Stomach (tissue), 9 donors: ENCODE measurements around the gene NPL. TPM values are rescaled to one million over a fixed set of nuclear protein-coding genes. Genes with fewer than 3 reads are reported as not detected.

Experiments used
- DNase-seq, 2 donors: peaks; one replicate each; pipeline versions ENCODE4 v3.0.0 to v3.0.0-alpha.2; 2013 to 2019
- H3K27ac ChIP-seq, 5 donors: fragments of 200-600 bp in 4 of 5; sonication (generic) in 4 of 5; one replicate each; pipeline ENCODE4 v1.5.1; 2013 to 2019; ENCODE audit warnings: mild to moderate bottlenecking in 1 of 5, moderate library complexity in 1 of 5
- H3K27me3 ChIP-seq, 3 donors: fragments of 200-600 bp; sonication (generic); one replicate each; pipeline ENCODE4 v1.5.1; 2017 to 2019; ENCODE audit warnings: mixed run types in 1 of 3
- H3K36me3 ChIP-seq, 4 donors: fragments of 200-600 bp; sonication (generic); 1 replicate in 3 of 4; 2 replicates in 1 of 4; pipeline ENCODE4 v1.5.1; 2016 to 2019
- H3K4me1 ChIP-seq, 4 donors: fragments of 200-600 bp; sonication (generic); one replicate each; pipeline ENCODE4 v1.5.1; 2016 to 2019
- H3K4me3 ChIP-seq, 4 donors: fragments of 200-600 bp; sonication (generic) in 3 of 4; one replicate each; pipeline ENCODE4 v1.5.1; 2016 to 2019; ENCODE audit warnings: mild to moderate bottlenecking in 1 of 4
- H3K9me3 ChIP-seq, 4 donors: fragments of 200-600 bp; sonication (generic); one replicate each; pipeline ENCODE4 v1.5.1; 2016 to 2019
- EP300 ChIP-seq: sonication (generic); formaldehyde crosslinking; IDR thresholded peaks from one replicate; pipeline ENCODE4 v1.6.1; 2017; ENCODE audit warnings: antibody characterized with exemption
- POLR2A ChIP-seq, 4 donors: fragments of 450-650 bp; IDR thresholded peaks; one replicate each; pipeline ENCODE4 v1.6.1; 2016; ENCODE audit warnings: antibody characterized with exemption in 4 of 4, control low read depth in 2 of 4, mild to moderate bottlenecking in 1 of 4, moderate library complexity in 1 of 4
- POLR2AphosphoS5 ChIP-seq, 3 donors: sonication (generic); formaldehyde crosslinking; IDR thresholded peaks; one replicate each; pipeline ENCODE4 v1.6.1; 2016; ENCODE audit warnings: antibody characterized with exemption in 3 of 3
- WGBS, 5 donors: extraction: QIAGEN DNeasy Blood & Tissue Kit in 3 of 5; methylation state at CpG; one replicate each; pipeline versions ENCODE4 v1.1.5 to v1.1.7; 2013 to 2018; 5-methylcytosine and 5-hydroxymethylcytosine counted together
- intact Hi-C: fragments of 100-400 bp; cut with DNase I; formaldehyde crosslinking; loops from one replicate; pipeline ENCODE4 v1.15.1; 2023; ENCODE audit warnings: low total_unique reads
- polyA plus RNA-seq, 3 donors: library from polyadenylated mRNA; stranded (reverse); fragments of 200-250 nt; gene quantifications; one replicate each; pipeline ENCODE4 v1.2.3, GENCODE V29; 2013
- total RNA-seq, 5 donors: library from RNA; depleted of rRNA; stranded (reverse); fragments of >200 nt; gene quantifications; one replicate each; pipeline versions ENCODE4 v1.1.0 to v1.2.3, GENCODE V29; 2014 to 2016
- TF ChIP-seq, protein P1 (sequence below), 7 experiments: fragments of 450-650 bp in 4 of 7; fragments of 200-600 bp in 3 of 7; sonication (generic) in 3 of 7; IDR thresholded peaks; one replicate each; pipeline ENCODE4 v1.5.1; 2016 to 2019; ENCODE audit warnings: antibody characterized with exemption in 7 of 7, control low read depth in 2 of 7, mild to moderate bottlenecking in 1 of 7
- donor health status: healthy with polysubstance abuse.
- donor health status: Bipolar disorder and iron deficiency.
- donor health status: healthy.

NPL gene
- total and polyA plus RNA-seq, 8 donors: 0.45 to 48.5 (median 6.0) TPM

DNA sequence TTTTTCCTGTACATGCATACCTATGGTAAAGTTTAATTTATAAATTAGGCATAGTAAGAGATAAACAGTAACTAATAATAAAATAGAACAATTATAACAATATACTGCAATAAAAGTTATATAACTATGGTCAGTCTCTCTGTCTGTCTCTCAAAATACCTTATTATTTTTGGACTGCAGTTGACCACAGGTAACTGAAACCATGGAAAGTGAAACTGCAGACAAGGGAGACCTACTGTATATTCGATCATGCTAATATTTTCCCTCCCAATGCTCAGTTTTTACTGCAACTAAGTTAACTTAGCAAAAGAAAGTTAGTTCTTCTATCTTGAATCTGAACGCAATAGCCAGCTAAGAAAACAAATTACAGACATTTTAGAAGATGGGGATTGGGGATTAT, 37.3 kb downstream of the NPL start:
- H3K4me1 ChIP-seq: no peaks in the 10 kb centered on the region
- TF ChIP-seq, protein P1, sequence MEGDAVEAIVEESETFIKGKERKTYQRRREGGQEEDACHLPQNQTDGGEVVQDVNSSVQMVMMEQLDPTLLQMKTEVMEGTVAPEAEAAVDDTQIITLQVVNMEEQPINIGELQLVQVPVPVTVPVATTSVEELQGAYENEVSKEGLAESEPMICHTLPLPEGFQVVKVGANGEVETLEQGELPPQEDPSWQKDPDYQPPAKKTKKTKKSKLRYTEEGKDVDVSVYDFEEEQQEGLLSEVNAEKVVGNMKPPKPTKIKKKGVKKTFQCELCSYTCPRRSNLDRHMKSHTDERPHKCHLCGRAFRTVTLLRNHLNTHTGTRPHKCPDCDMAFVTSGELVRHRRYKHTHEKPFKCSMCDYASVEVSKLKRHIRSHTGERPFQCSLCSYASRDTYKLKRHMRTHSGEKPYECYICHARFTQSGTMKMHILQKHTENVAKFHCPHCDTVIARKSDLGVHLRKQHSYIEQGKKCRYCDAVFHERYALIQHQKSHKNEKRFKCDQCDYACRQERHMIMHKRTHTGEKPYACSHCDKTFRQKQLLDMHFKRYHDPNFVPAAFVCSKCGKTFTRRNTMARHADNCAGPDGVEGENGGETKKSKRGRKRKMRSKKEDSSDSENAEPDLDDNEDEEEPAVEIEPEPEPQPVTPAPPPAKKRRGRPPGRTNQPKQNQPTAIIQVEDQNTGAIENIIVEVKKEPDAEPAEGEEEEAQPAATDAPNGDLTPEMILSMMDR (IDR thresholded peaks at IDR 0.05): no peak
- TF ChIP-seq POLR2AphosphoS5 (IDR thresholded peaks at IDR 0.05) (no peak), POLR2A (IDR thresholded peaks at IDR 0.05) (no peak), EP300 (no peak)
- H3K9me3 ChIP-seq: no peaks in the 10 kb centered on the region
- intact Hi-C loops: no loop called here
- H3K4me3 ChIP-seq: no peak overlapping the region
- DNase-seq: no peak
- WGBS, 5 donors: 84 to 95% (median 89%) methylated on average over 2 of the region's 2 CpGs
- no peaks in the 10 kb centered on the region for H3K27me3 ChIP-seq
- H3K36me3 ChIP-seq: peaks cover 0 to 29% (median 27%) of the 10 kb centered on the region in 4 donors
- no peak overlapping the region for H3K27ac ChIP-seq

DNA sequence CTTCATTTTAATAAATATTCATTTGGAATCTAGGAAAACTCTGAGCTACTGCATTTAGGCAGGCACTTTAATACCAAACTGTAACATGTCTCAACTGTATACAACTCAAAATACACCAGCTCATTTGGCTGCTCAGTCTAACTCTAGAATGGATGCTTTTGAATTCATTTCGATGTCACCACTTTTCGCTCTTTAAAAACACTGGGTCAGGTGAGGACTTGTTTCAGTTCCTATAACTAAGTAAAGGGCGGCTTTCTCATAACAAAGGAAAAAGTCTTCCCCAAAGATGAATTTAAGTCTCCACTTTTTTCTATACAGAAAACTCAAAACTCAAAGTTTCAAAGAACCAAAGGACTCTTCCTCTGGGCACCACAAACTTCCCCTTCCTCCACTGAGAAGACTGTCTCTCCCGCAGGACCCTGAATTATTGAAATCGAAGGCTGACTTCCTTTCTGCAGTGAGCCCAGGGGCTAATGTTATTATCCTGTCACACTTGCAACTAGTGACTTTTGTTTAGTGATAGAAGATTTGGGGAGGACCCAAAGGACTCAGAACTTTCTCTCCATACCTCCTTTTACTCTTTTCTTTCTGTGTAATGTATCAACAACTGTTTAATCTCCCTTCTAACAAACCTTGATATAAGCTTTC, 39.8 kb downstream of the NPL start:
- intact Hi-C loops: no loop called here
- Histone ChIP-seq H3K4me3 (no peak overlapping the region), H3K27ac (no peak overlapping the region), H3K9me3 (no peaks in the 10 kb centered on the region), H3K4me1 (no peaks in the 10 kb centered on the region), H3K36me3 (peaks cover 0 to 21% (median 14%) of the 10 kb centered on the region in 4 donors), H3K27me3 (no peaks in the 10 kb centered on the region)
- no peak for TF ChIP-seq POLR2AphosphoS5 (IDR thresholded peaks at IDR 0.05)
- no peak for TF ChIP-seq EP300
- TF ChIP-seq POLR2A (IDR thresholded peaks at IDR 0.05): no peak
- no peak for DNase-seq
- 66 to 83% (median 75%) methylated on average over 5 of the region's 5 CpGs for WGBS, 5 donors

- no peak overlapping the region for H3K4me3 ChIP-seq
- TF ChIP-seq, protein P1 (IDR thresholded peaks at IDR 0.05): no peak
- TF ChIP-seq POLR2AphosphoS5 (IDR thresholded peaks at IDR 0.05) (no peak), POLR2A (IDR thresholded peaks at IDR 0.05) (no peak), EP300 (no peak)
These were observed 43.7 kb downstream of the NPL start for GRCh38 chr1:182833271-182833670.

GRCh38 chr1:182834326-182834725, 44.8 kb downstream of the NPL start:
- Histone ChIP-seq H3K4me3 (no peak overlapping the region), H3K9me3 (no peaks in the 10 kb centered on the region), H3K36me3 (peaks cover 0 to 3% (median 0%) of the 10 kb centered on the region in 4 donors), H3K27me3 (no peaks in the 10 kb centered on the region), H3K27ac (no peak overlapping the region), H3K4me1 (peaks cover 3 to 10% (median 8%) of the 10 kb centered on the region in 4 donors)
- DNase-seq: no peak
- WGBS, 5 donors: 82 to 98% (median 92%) methylated on average over 2 of the region's 2 CpGs
- TF ChIP-seq POLR2A (IDR thresholded peaks at IDR 0.05): no peak
- no peak for TF ChIP-seq POLR2AphosphoS5 (IDR thresholded peaks at IDR 0.05)
- TF ChIP-seq, protein P1 (IDR thresholded peaks at IDR 0.05): no peak
- no peak for TF ChIP-seq EP300
- intact Hi-C loops: no loop called here

More at GRCh38 chr1:182833271-182833670, 43.7 kb downstream of the NPL start:
- Histone ChIP-seq H3K36me3 (peaks cover 0 to 13% (median 3%) of the 10 kb centered on the region in 4 donors), H3K27ac (no peak overlapping the region), H3K4me1 (peaks cover 0 to 2% (median 1%) of the 10 kb centered on the region in 4 donors), H3K9me3 (no peaks in the 10 kb centered on the region), H3K27me3 (no peaks in the 10 kb centered on the region)
- no peak for DNase-seq
- intact Hi-C loops: no loop called here

DNA sequence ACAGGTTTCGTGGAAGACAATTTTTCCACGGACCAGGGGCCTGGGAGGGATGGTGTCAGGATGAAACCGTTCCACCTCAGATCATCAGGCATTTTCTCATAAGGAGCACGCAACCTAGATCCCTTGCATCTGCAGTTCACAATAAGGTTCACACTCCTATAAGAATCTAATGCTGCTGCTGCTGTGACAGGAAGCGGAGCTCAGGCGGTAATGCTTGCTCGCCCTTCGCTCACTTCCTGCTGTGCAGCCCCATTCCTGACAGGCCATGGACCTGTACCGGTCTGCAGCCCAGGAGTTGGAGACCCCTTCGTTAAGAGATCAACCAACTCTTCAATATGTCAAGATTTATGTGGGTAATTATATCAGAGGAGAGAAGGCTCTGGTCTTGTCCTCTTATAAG, 46.2 kb downstream of the NPL start:
- TF ChIP-seq, protein P1 (IDR thresholded peaks at IDR 0.05): no peak
- TF ChIP-seq POLR2A (IDR thresholded peaks at IDR 0.05) (no peak), EP300 (no peak), POLR2AphosphoS5 (IDR thresholded peaks at IDR 0.05) (no peak)
- WGBS, 5 donors: 83 to 91% (median 87%) methylated on average over 10 of the region's 10 CpGs
- intact Hi-C loops: no loop called here
- Histone ChIP-seq H3K36me3 (no peaks in the 10 kb centered on the region), H3K4me3 (no peak overlapping the region), H3K27ac (no peak overlapping the region), H3K27me3 (no peaks in the 10 kb centered on the region), H3K4me1 (peaks cover 9 to 17% (median 14%) of the 10 kb centered on the region in 4 donors), H3K9me3 (no peaks in the 10 kb centered on the region)
- no peak for DNase-seq
